A172 (cell line): ENCODE measurements around the gene PPP1CB. TPM values are rescaled to one million over a fixed set of nuclear protein-coding genes. Genes with fewer than 3 reads are reported as not detected.
"Not testable (repeated sequence)": the region's sequence is repeated elsewhere in the genome, so short reads cannot be mapped to it uniquely, and the experiment has no call there.

Source experiments
- DNase-seq: peaks from one replicate; pipeline ENCODE4 v3.0.0-alpha.2; 2015; ENCODE audit warnings: low spot score
- total RNA-seq: library from RNA; depleted of rRNA; stranded (reverse); fragments of >200 nt; shearing (Covaris generic); gene quantifications from 2 replicates; pipeline ENCODE4 v1.2.3, GENCODE V29; 2014

The PPP1CB gene
- total RNA-seq, 1 experiment from 2014 or later, result 226 TPM

DNA sequence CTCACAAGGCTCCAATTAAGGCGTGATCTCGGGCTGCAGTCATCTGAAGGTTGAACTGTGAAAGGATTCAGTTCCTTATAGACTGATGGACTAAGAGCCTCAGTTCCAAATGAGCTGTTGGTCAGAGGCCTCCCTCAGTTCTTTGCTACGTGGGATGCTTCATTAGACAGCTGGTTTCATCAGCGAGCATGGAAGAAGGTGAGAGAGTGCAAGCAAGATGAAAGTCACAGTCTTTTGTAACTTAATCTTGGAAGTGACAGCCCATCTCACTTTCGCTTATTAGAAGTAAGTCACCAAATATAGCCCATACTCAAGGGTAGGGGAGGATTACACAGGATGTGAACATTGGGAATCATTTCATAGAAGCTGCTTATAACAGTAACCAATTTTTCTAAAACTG, 26.8 kb downstream of the PPP1CB start:
- DNase-seq, result no peak

DNA sequence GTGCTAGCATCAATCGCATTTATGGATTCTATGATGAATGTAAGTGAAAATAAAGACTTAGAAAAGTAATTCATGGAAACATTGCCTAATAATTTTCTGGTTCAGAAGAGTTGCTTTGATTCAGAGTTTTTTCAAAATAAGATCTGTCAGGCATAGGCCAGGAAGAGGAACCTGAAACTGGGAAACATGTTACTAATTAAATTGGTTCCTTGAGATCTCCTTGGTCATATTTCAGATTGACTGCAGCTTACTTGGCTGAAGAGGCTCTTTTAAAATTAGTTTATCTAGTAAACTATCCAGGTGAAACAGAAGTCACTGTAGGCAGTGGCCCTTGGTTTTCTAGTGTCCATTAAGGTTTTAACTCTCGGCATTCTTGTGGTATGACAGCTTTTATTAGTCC, 27.4 kb downstream of the PPP1CB start:
- no peak for DNase-seq

DNA sequence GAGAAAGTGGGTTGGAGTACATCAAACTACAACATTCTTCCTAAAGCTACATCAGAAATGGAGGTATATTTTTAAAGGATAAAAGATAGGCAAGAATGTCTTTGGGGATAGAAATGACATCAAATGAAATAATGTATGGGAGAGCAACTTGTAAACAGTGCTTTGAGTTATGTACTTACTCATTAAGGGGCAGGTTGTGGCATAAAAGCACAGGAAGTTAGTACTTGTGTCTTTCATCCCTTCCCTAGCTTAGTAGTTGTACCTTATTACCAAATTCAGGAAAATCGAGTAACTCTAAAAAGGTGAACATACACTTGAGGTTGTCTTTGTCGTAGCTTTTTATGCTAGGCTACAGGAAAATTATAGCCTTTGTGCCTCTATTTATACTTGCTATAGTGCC, 28.9 kb downstream of the PPP1CB start:
- no peak for DNase-seq

DNA sequence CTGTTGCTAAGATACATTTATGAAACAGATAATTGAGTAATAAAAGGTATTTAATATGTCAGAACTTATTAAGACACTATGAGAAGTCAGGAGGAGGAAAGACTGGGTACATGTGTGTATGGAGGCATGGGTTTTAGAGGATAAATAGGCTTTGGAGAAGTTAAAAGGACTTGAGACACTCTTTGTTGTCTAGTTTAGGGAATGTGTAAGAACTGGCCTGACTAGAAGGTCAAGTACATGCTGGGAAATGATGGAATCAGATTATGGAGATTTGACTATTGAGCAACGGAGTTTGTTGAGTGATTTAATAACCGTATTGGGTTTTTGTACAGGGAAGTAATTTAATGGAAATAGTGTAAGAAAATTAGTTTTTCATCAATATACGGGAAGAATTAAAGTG, 30.8 kb downstream of the PPP1CB start:
- no peak for DNase-seq

DNA sequence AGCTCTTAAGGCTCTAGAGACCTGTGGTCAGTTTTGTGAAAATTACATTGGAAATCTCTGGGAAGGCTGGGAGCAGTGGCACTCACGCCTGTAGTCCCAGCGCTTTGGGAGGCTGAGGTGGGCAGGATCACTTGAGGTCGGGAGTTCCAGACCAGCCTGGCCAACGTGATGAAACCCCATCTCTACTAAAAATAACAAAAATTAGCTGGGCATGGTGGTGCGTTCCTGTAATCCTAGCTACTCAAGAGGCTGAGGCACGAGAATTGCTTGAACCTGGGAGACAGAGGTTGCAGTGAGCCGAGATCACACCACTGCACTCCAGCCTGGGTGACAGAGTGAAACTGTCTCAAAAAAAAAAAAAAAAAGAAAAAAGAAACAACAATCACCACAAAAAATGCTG, 32.9 kb downstream of the PPP1CB start:
- DNase-seq, result not testable (repeated sequence)

DNA sequence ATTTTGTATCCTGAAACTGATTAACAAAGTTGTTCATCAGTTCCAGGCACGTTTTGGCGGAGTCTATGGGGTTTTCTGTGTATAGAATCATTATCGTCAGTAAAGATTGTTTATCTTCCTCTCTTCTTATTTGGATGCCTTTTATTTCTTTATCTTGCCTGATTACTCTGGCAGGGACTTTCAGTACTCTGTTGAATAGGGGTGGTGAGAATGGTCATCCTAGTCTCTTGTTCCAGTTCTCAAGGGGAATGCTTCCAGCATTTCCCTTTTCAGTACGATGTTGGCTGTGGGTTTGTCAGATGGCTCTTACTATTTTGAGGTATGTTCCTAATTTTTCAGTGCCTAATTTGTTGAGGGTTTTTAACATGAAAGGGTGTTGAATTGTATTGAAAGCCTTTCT, 45.0 kb downstream of the PPP1CB start:
- DNase-seq, result no peak

DNA sequence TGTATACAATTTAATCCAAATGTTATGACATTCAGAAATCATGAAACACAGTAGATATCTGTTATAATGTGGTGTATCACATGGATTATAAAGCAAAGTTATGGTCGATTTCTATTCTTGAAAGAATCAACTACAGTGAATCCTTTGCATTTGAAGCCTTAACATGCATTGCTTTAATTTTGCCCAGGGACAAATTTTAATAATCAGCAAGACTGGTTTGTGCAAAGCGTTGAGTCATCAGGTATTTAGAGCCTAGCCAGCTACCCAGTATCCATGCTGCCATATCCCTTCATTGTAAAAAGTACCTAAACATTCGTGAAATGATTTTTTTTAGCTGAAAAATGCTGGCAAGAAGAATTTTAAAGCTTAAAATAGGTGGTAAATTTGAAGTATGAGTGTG, 50.1 kb downstream of the PPP1CB start:
- peak; percentile 22 for DNase-seq

DNA sequence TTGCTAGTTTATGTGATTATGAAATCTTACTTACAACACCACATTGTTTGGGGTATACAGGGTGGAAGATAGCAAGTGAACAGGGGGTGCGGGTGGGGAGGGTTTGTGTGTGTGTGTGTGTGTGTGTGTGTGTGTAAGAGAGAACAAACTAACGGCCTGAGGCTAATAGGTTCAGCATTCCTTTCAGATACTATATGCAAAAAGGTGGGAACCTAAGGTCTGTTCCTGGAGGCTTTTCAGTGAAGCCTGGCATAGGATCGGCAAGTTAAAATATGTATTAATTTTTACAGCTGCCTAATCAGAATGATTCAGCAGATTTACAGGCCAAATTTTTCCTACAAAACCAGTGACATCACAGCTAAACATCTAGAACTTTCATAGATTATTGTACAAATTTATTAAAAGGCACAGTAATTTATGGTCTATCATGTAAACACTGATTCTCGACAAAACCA, 51.4 kb downstream of the PPP1CB start:
- no peak for DNase-seq

DNA sequence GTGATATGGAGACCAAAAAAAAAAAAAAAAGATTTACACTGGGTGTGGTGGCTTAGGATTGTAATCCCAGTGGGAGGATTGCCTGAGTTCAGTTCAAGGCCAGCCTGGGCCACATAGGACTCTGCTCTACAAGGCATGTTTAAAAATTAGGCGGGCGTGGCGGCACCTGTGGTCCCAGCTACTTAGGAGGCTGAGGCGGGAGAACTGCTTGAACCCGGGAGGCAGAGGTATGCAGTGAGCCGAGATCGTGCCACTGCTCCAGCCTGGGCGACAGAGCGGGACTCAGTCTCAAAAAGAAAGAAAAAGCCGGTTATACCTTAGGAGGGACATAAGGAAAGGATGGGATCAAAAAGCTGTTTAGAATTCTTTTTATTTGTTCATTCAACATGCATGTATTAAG, 58.3 kb downstream of the PPP1CB start:
- DNase-seq, result no peak

DNA sequence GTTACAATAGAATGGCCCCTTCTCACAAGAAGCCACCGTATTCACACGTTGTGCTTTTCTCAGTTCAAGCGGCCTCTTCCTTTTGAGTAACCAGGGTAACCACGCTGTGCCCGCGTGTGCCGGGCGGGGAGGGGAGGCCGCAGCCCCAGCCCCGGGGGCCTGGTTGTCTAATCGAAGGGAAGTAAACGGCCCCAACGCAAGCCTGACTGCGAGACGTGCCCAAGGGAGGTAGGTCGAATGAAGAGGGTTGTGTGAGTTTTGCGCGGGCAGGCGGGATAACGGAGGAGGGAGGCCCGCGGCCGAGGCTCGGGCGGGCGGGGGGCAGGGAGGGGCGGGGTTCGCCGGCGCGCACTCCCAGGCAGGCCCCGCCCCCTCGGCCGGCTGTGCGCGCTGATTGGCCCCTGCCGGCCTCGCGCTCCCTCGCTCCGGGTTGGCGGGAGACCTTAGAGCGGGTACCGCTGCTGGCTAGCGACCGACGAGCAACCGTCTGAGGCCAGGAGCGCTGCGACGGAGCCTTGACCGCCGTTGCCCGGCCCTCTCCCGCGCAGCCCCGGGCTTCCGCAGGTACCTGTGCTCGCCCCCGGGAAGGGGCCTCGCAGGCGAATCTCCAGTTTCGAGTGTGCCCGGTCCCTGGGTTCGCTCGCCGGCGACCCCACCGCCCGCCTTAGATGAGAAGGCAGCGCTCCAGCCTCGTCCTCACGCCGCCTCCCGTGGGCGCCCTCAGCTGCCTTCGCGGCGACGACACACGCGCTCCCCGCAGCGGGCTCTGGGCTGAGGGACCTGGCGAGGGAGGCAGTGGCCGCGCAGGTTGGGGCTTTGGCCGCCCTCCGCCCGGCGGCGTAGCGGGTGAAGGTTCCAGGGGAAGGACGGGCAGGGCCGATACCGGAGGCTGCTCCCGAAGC, 59.0 kb downstream of the PPP1CB start, which contains the start of gene SPDYA:
Gene SPDYA, plus strand, starts transcription at position 451 of the 902 bp plus-strand sequence. CDS start 5,181 bp downstream, outside the sequence.
- DNase-seq, result no peak

DNA sequence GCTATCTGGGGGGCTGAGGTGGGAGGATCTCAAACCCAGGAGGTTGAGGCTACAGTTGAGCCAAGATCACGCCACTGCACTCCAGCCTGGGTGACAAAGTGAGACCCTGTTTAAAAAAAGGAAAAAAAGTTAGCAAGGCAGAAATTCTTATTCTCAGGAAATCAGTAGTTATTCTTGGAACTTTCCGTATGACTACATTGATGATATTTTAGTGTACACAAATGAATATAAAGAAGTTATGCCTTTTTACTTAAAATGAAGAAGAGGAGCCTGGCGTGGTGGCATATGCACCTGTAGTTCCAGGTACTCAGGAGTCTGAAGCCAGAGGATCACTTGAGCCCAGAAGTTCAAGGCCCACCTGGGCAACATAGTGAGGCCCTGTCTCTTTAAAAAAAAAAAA, 66.4 kb downstream of the PPP1CB start:
- no peak for DNase-seq

DNA sequence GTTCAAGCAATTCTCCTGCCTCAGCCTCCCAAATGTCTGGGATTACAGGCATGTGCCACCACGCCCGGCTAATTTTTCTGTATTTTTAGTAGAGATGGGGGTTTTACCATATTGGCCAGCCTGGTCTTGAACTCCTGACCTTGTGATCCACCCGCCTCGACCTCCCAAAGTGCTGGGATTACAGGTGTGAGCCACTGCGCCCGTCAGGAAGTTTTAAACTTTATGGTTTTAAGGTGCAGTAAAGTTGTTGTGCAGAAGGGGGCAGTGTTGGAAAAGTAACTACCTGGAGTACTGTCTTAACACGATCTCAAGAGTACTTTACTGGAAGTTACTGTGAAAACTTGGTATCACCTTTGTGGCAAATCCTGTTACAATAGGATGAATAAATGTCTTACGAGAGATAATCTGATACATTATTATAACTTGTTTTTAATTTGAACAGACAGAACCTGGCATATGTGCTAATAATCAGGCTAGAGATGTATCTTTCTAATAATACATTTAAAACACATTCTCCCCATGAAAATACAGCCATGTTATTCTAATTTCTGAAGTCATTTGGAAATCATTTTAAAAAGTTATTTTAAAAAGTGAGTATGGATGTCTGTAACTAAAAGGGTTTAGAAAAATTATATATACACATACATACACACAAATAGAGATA, 69.8 kb downstream of the PPP1CB start:
- DNase-seq, result peak; percentile 73

DNA sequence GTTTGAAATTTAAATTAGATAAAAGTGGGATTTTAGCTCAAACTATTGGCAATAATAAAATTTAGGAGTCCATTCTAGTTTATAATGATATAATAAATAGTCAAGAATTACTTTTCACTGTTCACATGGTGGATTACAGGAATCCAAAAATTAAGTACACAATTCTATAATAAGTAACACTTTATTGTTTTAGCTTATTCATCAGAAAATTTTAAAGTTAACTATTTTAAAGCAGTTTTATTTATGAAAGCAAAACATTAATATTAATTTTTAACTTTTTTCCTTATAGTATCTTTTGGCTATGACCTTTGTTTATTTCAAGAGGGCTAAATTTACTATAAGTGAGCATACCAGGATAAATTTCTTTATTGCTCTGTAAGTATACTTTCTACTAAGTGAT, 70.4 kb downstream of the PPP1CB start:
- no peak for DNase-seq

DNA sequence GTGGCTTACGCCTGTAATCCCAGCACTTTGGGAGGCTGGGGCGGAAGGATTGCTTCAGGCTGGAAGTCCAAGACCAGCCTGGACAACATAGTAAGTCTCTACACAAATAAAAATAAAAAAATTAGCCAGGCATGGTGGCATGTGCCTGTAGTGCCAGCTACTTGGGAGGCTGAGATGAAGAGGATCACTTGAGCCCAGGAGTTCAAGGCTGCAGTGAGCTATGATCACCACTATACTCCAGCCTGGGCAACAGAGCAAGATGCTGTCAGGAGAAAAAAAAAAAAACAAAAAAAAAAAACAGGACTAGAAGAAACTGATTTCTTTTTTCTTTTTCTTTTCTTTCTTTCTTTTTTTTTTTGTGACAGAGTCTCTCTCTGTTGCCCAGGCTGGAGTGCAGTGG, 72.6 kb downstream of the PPP1CB start:
- DNase-seq, result no peak

DNA sequence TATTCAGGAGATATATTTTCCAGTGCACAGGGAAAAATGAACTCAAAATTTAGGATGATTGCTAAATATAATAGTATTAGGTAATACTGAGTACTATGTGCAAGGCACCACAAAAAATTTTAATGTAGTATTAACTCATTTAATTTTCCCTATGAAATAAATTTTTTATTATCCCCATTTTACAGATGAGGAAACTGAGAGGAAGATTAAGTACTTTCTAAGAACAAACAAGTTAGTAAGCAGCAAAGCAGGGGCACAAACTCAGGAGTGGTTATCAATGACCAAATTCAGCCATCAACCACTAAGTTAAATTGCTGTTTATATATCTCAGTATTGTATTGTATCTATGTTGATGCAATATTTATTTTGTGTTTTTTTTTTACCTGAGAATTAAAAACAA, 73.2 kb downstream of the PPP1CB start:
- no peak for DNase-seq

DNA sequence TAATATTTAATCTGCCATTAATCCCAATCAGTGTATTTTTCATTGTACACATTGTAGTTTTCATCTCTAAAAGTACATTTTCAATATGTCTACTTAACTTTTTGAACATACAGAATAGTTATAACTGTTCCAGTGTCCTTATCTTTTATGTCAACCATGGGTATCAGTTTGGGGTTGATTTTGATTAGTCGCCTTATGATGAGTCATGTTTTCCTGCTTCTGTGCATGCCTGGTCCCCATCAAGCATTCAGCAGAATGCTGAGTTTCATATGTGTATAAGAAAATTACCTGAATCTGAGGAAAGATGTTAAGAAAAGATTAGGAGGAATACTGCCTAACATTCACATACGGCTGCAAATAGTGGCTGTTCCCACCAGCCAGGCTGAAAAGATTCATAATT, 76.8 kb downstream of the PPP1CB start:
- DNase-seq, result peak; percentile 19

DNA sequence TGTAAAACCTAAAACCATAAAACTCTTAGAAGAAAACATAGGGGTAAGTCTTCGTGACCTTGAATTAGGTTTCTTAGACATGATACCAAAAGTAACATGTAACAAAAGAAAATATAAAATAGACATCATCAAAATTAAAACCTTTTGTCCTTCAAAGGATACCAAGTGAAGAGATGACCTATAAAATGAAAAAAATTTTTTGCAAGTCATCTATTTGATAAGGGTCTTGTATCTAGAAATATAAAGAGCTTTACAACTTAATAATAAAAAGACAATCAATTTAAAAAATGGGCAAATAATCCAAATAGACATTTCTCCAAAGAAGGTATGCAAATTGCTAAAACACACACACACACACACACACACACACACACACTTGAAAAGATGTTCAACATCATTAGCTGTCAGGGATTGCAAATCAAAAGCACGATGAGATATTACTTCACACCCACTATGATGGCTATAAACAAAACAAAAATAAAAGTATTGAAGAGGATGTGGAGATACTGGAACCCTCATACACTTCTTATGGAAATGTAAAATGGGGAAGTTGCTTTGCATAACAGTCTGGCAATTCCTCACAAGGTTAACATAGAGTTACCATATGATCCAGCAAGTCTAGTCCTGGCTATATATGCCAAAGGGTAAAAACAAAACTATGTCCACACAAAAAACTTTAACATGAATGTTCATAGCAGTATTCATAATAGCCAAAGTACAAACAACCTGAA, 82.3 kb downstream of the PPP1CB start:
- no peak for DNase-seq

DNA sequence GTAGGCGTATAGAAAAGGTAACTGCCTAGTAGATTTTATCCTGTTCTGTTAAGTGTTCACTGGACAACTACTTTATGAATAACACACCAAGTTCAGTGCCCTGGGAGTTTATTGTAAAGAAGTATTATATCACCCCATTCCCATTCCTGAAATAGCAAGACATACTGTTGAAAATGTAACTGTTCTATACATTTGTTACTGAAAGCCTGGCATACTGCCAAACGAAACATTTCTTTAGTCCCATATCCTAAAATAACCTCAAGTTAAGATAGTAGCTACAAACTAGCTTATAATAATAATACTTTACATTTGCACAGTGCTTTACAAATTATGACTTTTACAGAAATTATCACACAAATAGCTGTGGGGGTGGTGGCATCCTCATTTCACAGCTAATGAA, 84.2 kb downstream of the PPP1CB start:
- no peak for DNase-seq

DNA sequence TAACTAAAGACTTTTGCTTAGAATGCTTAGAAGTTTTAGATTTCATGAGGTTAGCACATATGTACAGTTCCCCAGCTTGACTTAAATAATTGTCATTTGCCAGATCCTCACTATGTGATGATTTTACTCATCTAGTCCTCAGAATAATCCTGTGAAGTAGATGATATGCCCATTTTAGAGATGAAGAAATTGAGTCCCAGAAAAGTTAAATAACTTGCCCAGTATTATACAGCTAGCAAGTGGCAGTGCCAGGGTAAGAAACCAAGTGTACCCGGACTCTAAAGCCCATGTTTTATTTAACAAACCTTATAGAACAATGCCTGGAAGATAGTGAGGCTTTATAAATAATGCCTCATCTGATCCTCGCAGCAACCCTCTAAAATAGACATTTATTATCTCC, 87.3 kb downstream of the PPP1CB start:
- DNase-seq, result no peak

DNA sequence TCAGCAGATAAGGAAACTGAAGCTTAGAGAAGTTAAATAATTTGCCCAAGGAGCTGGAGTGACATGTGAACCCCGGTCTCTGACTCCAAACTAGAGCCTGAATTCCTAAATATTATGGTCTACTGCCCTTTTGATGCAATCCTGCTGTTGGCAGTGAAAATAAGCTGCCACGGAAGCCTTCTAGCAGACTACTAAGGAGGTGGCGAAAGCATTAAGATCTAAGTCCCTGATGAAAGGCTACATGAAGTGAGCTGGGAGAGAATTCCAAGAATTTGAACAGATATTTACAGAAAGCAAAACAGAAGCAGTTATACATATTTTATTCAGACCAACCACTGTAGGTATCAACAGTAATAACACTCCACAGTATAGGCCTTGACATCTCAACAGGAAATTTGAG, 90.4 kb downstream of the PPP1CB start:
- DNase-seq, result no peak
